Prostate gland (tissue), 2 donors: ENCODE results near the gene XG. TPM values are rescaled to one million over a fixed set of nuclear protein-coding genes. Genes with fewer than 3 reads are reported as not detected.

ENCODE experiments used
- DNase-seq: peaks from one replicate; pipeline ENCODE4 v3.0.0-alpha.2; 2019; ENCODE audit warnings: low spot score
- H3K27ac ChIP-seq, 2 donors: fragments of 200-600 bp; sonication (generic); 2 replicates each; pipeline ENCODE4 v1.5.1; 2017 to 2019
- H3K27me3 ChIP-seq: fragments of 200-600 bp; sonication (generic); replicated peaks from 2 replicates; pipeline ENCODE4 v1.5.1; 2019; ENCODE audit not compliant: insufficient read depth
- H3K36me3 ChIP-seq, 2 donors: fragments of 200-600 bp; sonication (generic); 1 replicate in 1 of 2; 2 replicates in 1 of 2; pipeline versions ENCODE4 v1.5.1 to v1.8.1; 2017 to 2019
- H3K4me1 ChIP-seq: fragments of 200-600 bp; sonication (generic); replicated peaks from 2 replicates; pipeline ENCODE4 v1.5.1; 2019
- H3K4me3 ChIP-seq, 2 donors: fragments of 200-600 bp; sonication (generic); 2 replicates each; pipeline ENCODE4 v1.5.1; 2017 to 2019
- H3K9me3 ChIP-seq: fragments of 200-600 bp; sonication (generic); 2 replicates; pipeline ENCODE4 v1.5.1; 2017
- CTCF ChIP-seq, 4 experiments: fragments of 200-600 bp in 2 of 4; fragments of 450-650 bp in 2 of 4; sonication (generic) in 2 of 4; IDR thresholded peaks; 1 replicate in 3 of 4; 2 replicates in 1 of 4; pipeline ENCODE4 v1.5.1; 2016 to 2019; ENCODE audit warnings: antibody characterized with exemption in 4 of 4, mild to moderate bottlenecking in 2 of 4, moderate library complexity in 2 of 4
- POLR2A ChIP-seq: fragments of 450-650 bp; IDR thresholded peaks from one replicate; pipeline ENCODE4 v1.6.1; 2016; ENCODE audit warnings: antibody characterized with exemption, mild to moderate bottlenecking
- POLR2AphosphoS5 ChIP-seq: sonication (generic); formaldehyde crosslinking; IDR thresholded peaks from one replicate; pipeline ENCODE4 v1.6.1; 2017; ENCODE audit warnings: antibody characterized with exemption
- WGBS: methylation state at CpG from one replicate; pipeline ENCODE4 v1.1.5; 2018; 5-methylcytosine and 5-hydroxymethylcytosine counted together
- intact Hi-C: fragments of 100-400 bp; cut with DNase I; formaldehyde crosslinking; loops from one replicate; pipeline ENCODE4 v1.14.2; 2022
- total RNA-seq, 2 donors: library from RNA; depleted of rRNA; stranded (reverse); fragments of >200 nt; gene quantifications; one replicate each; pipeline ENCODE4 v1.1.0, GENCODE V29; 2016

XG gene
- total RNA-seq, 2 donors from 2014 or later = 2.5 to 6.9 TPM

GRCh38 chrX:2781226-2781571 lies 29.4 kb downstream of the XG start:
- H3K27me3 ChIP-seq = no peaks in the 10 kb centered on the region
- intact Hi-C loops = no loop called here
- H3K27ac ChIP-seq = no peak overlapping the region
- H3K4me3 ChIP-seq = no peak overlapping the region
- no peaks in the 10 kb centered on the region for H3K36me3 ChIP-seq
- no peak for DNase-seq
- TF ChIP-seq CTCF (IDR thresholded peaks at IDR 0.05) (no peak), POLR2AphosphoS5 (no peak), POLR2A (no peak)
- no peaks in the 10 kb centered on the region for H3K9me3 ChIP-seq
- 73% methylated on average over 1 of the region's 1 CpG for WGBS
- no peaks in the 10 kb centered on the region for H3K4me1 ChIP-seq

- H3K36me3 ChIP-seq = no peaks in the 10 kb centered on the region
- H3K27me3 ChIP-seq = no peaks in the 10 kb centered on the region
- DNase-seq = no peak
- H3K9me3 ChIP-seq = no peaks in the 10 kb centered on the region
- 35% methylated on average over 6 of the region's 6 CpGs for WGBS
- intact Hi-C loops = no loop called here
- no peak overlapping the region for H3K4me3 ChIP-seq
- no peaks in the 10 kb centered on the region for H3K4me1 ChIP-seq
- H3K27ac ChIP-seq = no peak overlapping the region
- no peak for TF ChIP-seq POLR2A
- TF ChIP-seq CTCF (IDR thresholded peaks at IDR 0.05) = no peak
These were observed 29.9 kb downstream of the XG start for GRCh38 chrX:2781698-2782097.

- no peaks in the 10 kb centered on the region for H3K27me3 ChIP-seq
- no peaks in the 10 kb centered on the region for H3K4me1 ChIP-seq
- TF ChIP-seq POLR2A (no peak), CTCF (IDR thresholded peaks at IDR 0.05) (no peak), POLR2AphosphoS5 (no peak)
- 45% methylated on average over 4 of the region's 4 CpGs for WGBS
- H3K36me3 ChIP-seq = no peaks in the 10 kb centered on the region
- intact Hi-C loops = no loop called here
- no peak overlapping the region for H3K4me3 ChIP-seq
- H3K27ac ChIP-seq = no peak overlapping the region
- no peaks in the 10 kb centered on the region for H3K9me3 ChIP-seq
- no peak for DNase-seq
These were observed 30.3 kb downstream of the XG start for GRCh38 chrX:2782171-2782570.

- Histone ChIP-seq H3K27ac (no peak overlapping the region), H3K36me3 (no peaks in the 10 kb centered on the region), H3K4me3 (no peak overlapping the region), H3K27me3 (no peaks in the 10 kb centered on the region), H3K9me3 (no peaks in the 10 kb centered on the region), H3K4me1 (no peaks in the 10 kb centered on the region)
- no peak for TF ChIP-seq POLR2A
- TF ChIP-seq CTCF (IDR thresholded peaks at IDR 0.05) = no peak
- TF ChIP-seq POLR2AphosphoS5 = no peak
- 70% methylated on average over 4 of the region's 4 CpGs for WGBS
- intact Hi-C loops = no loop called here
- no peak for DNase-seq
These were observed 30.9 kb downstream of the XG start for GRCh38 chrX:2782778-2783177.

- DNase-seq = no peak
- Histone ChIP-seq H3K4me3 (no peak overlapping the region), H3K27me3 (no peaks in the 10 kb centered on the region), H3K27ac (no peak overlapping the region), H3K9me3 (no peaks in the 10 kb centered on the region), H3K36me3 (no peaks in the 10 kb centered on the region), H3K4me1 (no peaks in the 10 kb centered on the region)
- intact Hi-C loops = no loop called here
- WGBS = 82% methylated on average over 6 of the region's 6 CpGs
- no peak for TF ChIP-seq CTCF (IDR thresholded peaks at IDR 0.05)
- no peak for TF ChIP-seq POLR2AphosphoS5
- no peak for TF ChIP-seq POLR2A
These were observed 32.2 kb downstream of the XG start for GRCh38 chrX:2784026-2784425.
